CD4-positive, alpha-beta T cell treated with Interleukin-4 for 1 hour (primary cell): Measurements from ENCODE around the gene SLC24A3.

Source experiments
- DNase-seq, 2 donors: peaks; one replicate each; pipeline ENCODE4 v3.0.0-alpha.2; 2020 to 2022

The SLC24A3 gene

DNA sequence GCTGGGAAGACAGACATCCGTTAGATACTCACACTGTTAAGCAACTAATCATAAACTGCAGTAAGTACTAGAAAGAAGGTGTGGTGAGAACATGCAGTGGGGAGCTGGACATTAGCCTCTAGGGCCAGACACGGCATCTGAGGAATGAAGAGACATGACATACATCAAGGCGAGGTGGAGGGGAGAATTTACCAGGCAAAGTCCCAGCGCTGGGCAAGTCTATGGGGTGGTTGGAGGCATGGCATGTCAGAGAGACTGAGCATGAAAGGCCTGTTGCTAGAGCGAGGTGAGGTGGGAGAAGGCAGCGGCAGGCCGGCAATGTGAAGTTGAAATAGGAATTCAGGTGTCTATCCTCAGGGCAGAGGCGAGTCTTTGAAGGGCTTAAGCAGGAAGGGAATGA is 31.8 kb downstream of the SLC24A3 start:
- no peak for DNase-seq

DNA sequence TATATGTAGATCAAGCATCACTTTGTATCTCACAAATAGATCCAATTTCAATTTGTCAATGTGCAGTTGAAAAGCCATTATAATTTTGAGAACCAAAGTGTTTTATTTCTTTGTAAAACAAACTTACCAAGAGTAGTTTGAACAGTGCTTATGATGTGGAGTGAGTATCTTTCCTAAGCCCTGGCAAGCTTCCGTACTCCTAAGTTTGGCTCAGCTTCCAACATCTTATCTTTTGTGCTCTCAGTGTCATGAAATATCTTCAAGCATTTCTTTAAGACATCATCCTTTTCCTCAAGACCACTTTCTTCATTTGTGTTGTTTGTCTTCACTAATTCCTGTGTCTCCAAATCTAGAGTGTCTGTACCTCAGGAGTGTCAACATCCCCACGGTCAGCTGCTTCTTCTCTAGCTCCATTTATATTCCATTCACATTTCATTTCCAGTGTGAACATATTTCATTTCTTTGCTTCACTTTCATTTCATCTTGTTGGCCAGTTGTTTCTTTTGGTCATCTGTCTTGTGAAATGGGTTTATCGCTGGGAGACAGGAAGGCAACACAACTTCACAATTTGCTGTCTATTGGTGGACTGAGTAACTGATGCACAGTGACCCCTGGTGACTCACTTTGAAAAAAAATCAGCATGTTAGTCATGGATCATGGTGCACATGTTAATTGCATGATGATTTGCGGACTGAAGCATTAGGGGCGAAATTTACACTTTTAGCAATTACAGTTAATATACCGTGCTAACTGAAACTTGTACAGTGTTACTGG is 36.9 kb downstream of the SLC24A3 start:
- peak in 1 of 2 donors; percentile 20 for DNase-seq

DNA sequence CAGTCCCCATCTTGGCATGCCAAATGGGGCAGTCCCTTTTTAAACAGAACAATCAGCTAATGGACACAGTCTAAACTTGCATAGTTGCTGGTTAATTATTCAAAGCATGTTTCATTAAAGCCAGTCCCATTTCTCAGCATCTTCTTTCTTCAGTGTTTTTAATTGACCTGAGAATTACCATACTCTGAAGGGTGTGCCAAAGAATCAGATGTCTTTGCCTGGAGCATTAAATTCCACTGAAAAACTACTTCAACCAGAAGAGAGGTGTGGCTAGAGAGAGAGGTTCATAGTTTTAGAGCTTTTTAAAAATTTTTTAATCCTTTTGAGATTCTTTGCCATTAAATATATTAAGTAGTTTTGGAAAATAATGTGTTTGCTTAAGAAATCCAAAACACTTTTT is 37.9 kb downstream of the SLC24A3 start:
- DNase-seq = no peak

DNA sequence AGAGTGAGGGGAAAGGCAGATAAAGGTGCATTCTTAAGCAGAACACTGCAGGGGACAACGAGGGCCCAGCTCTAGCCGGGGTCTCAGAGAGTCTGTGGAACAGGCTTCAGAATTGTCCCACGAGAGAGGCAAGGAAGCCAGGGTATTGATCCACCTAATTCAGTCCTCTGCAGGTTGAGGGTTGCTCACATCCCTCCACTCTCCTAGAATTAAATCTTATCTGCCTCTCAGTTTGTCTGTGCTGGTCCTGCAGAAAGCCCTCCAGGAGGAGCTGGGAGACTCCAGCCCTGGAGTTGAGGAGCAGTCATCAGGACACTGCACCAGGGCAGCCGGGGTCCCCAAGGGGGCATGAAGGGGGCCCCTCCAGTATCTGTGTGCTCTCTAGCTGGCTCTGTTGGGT is 39.1 kb downstream of the SLC24A3 start:
- DNase-seq = no peak

DNA sequence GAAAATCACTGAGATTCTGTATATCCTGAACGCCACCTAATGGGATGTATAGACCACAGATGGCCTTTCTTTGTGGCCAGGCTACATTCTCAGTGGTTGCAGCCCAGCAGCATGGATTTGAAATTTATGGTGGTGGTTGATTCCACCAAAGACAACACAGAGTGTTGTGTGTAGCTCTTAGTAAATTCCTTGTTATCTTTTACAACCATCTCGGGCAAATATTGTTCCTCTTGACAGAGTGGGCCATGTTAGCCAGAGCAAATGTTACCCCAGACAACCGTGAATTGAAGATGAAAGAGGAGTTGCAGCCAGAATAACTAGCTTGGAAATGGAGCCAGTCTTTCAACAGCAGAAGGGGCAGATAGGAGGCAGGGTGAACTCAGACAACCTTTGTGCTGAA is 39.5 kb downstream of the SLC24A3 start:
- DNase-seq = no peak

DNA sequence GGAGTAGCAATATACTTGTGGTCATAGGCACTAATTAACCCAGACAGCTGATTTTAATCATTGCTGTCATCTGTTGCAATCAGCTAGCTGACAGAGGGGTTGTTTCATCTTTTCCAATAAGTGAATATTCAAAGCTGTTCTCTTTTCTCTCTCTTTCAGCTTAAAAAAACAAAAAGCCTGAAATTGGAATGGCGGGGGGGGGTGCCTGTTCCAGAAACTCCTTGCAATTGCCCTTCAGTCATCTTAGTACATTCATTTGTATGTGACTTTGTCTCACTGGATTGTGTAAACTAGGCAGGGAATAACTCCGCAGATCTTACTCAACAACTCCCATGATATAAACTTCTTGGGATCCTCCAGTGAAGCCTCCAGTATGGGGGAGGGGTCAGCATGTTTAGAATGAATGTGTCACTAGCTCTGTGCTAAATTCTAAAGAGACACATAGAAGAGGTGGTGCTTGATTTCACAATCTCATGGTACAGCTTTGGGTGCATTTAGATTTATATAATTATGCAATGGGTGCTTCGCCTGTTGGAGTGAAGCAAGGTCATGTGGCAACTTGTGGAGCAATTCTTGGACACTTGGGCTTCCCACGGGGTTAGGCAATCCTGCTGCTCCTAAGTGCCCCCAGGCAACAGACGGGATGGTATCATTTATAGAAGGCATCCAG is 40.1 kb downstream of the SLC24A3 start:
- peak in 1 of 2 donors; percentile 51 for DNase-seq

DNA sequence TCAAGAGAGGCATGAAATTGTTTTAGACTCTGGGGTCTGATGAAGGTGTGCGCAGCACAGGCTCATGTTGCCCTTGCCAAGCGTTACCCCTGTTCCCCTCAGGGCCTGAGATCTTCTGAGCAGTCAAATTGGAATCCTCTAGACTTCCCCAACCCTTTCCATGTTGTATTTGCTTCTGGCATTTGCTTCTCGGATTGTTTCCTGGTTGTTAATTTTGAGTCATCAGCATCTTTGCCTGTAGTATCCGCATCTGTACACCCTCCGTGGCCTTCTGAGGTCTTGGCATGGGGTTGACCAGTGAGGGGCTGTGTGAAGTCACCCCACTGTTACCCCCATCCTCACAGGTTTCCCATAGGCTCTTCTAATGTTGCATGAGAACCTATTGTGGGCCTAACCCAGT is 40.9 kb downstream of the SLC24A3 start:
- no peak for DNase-seq

DNA sequence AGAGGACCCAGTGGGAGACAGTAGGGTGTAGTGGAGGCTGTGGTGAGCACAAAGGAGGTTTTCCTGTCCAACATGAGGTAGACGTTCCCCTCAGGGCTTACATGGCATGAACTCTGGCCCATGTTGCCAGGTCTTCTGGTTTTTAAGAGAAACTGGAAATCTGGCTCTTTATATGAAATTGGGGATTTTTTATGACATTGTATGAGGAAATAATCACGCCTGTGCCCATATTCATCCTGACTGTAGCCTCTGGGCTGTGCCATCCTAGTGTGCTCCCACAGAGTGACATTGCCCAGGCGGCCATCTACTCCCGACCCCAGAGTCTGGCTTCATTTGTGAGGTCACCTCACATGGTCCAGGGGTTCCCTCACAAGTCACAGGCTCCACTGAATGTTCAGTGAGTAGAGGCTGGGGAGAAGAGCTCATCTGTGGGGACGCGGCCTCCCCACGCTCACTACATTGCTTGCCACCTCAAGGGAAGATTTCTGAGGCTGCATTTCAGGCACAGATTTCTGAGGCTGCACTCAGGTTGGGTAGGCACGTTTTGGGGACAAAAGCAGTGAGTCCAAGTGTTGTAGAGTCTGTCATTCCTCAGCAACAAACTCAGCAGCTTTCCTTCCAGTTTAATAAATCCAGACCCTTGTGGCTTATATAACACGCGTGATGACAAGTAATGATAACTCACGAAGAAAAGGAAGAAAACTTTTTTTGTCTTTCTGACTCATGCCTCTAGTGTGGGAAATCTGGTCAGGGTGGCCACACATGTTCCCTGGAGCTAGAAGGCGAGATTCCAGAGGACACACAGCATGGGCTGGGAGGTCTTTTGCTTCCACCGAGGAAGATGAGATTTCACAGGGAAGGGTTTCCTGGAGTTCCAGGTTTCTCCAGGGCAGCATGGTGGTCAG is 41.7 kb downstream of the SLC24A3 start:
- DNase-seq = no peak

DNA sequence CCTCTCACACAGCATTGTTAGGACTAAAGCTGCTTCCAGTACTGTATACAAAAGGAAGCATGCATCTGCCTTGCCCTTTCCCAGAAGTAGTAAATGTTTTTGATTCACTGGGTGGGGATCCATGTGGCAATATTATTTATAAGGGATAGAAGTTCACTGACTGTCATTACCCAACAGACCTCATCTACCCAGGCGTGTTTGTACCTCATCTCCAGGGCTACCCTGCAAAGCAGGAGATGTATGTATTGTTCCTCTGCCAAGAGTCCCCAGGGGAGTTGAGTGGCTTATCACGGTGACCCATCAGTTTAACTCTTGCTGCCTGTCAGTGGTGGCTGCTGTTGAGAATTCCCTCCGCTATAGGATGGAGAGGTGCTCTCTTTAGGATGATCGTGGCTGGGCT is 42.5 kb downstream of the SLC24A3 start:
- no peak for DNase-seq

DNA sequence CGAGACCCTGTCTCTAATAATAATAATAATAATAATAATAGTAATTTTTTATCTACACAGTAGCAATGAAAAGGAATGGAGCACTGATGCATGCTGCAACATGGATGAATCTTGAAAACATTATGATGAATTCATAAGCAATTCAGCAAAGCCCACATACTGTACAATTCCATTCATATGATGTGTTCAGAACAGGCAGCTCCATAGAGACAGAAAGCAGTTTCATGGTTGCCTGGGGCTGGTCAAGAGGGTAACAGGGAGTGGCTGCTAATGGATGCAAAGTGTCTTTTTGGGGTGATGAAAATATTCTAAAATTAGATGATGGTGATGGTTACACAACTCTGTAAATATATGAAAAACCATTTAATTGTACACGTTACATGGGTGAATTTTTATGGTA is 43.6 kb downstream of the SLC24A3 start:
- DNase-seq = no peak

DNA sequence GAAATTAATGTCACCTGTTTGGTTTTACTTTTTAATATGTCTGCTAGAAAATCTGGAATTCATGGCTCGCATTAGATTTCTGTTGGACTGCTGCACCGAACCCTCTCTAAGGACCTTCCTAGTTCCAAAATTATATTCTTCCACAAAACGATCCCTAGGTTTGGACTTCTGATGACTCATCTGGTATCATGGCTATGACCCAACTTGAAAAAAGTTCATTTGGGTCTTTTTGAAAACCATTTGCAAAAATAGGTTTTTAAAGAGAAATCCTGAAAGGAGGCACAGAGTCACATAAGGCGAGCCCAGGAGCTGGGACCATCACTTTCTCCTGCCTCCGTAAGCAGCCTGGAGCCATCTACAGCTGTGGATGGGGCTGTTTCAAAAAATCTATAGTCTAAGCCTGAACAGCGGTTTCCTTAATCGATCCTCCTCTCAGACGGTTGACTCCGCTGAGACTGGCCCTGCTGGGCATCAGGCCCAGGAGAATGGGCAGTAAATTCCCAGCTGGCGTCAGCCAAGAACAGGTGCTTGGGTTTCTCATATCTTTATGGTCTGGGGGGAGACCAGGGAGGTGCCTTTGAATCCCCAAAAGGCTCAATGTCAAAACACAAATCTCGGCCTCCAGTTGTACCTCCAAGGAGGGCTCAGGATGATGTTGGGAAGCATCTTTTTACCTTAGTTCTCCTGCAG is 44.6 kb downstream of the SLC24A3 start:
- no peak for DNase-seq

DNA sequence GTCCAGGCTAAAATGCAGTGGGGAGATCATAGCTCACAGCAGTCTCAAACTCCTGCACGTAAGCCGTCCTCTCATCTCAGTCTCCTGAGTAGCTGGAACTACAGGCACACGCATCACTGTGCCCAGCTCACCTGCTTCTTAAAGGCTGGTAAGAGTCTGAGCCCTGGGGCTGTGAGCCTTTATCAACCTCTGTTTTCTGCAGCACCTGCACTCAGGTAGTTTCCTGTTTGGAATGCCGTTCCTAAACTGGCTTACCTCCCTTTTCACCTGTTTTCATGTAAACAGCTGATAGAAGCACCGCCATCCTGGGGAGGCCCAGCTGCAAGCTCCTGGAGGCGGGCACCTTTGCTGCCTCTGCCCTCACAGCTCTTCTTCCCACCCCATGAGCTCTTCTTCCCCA is 45.4 kb downstream of the SLC24A3 start:
- DNase-seq = no peak

DNA sequence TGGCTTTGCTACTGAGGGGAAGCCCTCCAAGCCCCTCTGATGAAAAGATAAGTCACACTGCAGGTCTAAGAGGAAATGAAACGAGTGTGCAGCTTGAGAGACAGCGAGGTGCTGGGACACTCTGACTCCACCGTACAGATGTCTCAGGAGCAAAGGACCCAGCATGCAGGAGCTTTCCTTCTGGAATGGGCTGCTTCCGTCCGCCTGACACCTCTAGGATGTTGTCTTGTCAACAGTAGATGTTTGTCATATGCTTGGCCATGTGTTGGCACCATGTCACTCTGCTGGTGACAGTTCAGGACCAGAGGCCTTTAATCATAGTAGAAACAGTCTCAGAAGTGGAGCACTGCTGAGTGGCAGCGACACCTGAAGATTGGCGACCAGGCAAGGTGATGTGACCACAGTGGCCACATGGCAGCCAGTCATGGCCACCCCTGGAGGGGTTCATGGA is 46.7 kb downstream of the SLC24A3 start:
- no peak for DNase-seq

DNA sequence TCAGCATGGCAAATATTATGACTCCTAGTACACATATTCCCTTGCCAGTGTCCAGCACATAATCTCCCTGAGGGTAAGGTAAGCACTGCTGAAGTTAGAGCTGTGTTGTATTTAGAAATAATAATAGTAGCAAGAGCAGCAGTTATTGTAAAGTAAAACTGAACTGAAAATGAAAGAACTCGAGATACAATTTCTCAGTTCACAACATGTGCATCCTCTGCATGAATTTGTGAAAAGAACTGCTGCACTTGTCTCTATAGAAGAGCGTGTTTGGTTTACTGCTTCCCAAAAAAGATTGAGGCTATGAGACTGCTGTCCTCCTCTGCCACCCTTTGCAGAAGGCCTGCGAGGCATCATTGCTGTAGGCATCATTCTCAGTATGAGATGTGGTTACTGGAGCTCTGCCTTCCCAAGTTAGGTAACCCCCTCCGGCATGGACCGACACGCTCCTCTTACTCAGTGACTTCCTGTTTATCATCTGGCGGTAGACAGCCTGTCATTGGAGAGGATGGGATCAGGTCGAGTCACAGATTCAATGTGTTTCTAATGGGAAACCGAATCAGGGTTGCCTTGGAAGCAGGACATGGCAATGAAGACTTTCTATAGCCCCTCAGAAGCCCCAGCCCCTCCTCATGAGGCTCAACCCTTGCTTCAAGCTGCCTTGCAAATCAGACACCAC is 48.1 kb downstream of the SLC24A3 start:
- DNase-seq = peak in 1 of 2 donors; percentile 48

DNA sequence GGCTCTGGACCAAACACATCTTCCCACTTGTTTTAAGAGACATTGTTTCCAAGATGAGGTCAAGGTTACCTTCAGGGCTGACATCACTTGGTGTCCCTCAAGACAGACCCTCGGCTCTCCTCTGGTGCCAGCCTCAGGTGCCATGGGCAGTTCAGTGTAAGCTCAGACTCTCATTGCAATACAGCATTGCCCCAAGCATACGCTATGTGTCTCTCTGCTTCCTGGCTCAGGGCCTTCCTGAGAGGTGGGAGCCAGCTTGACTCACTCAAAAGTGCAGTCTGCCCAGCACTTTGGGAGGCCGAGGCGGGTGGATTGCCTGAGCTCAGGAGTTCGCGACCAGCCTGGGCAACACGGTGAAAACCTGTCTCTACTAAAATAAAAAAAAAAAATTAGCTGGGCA is 51.7 kb downstream of the SLC24A3 start:
- DNase-seq = no peak

DNA sequence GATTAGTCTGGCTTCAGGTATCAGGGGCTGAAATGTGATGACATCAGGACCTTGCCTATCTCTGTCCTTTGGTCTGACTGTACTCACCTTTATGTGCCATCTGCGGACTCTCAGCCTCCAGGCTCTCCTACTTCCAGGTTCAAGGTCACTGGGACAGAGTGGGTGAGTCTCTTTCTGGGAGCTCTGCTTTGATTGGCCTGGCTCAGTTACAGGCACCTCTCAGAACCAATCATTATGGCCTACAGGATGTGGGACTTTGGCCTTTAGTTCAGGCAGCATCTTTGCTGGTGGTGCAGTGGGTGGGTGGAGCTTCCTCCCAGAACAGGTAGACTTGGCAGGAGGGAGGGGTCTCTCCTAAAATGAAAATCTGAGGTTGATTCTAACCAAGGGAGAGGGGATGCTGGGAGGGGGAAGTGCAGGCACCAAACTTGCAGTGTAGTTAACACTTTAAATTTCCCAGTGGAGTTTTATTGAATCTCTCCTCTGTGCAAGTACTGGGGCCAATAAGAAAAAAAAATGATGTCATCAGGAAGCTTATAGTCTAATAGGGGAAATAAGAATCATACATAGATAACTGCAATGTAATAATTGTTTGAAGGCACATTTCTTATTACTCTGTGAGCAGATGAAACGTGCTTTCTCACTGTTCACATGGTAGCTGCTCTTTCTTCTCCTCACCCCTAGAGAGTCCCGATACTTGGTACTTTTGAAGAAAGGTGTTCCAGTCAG is 53.4 kb downstream of the SLC24A3 start:
- no peak for DNase-seq

DNA sequence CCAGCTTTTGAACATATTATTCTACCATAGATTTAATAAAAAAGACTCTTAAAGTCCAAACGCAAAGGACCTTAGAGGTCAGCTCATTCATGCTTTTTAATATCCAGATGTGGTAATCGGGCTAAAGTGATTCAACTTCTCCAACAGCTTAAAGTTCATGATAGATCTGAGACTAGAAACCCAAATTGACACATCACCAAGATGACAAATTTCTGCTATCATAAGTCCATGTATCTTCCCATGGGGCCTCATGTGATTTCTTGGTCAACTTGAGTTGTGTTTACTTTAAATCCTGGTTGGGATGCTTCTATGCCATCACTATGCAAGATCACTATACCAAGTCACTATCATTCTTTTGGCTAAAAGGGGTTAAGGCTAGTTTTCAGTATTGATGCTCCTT is 56.0 kb downstream of the SLC24A3 start:
- DNase-seq = no peak

DNA sequence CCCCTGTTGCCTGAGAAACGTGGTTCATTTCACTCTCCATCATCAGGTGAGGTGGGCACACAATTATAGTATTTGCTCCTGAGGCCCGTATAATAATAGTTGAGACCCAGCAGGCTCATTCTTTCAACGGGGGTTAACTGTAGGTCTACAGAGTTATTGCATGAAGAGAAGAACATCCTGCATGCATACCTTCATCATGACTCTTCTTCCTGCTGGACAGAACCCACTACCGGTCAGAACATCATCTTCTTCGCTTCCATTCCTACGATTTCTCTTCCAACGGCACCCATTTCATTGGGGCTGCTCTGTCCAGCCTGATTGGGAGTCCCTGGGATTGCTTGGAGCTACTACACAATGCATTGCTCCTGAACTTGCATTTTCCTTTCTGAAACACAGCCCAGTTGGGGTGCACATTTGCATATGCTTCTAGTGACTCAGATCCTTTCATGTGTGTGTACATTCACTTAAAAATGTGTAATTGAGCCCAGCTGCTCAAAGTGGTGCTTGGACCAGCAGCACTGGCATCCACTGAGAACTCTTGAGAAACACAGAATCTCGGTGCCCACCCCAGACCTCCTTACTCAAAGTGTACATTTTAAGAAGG is 57.4 kb downstream of the SLC24A3 start:
- no peak for DNase-seq

DNA sequence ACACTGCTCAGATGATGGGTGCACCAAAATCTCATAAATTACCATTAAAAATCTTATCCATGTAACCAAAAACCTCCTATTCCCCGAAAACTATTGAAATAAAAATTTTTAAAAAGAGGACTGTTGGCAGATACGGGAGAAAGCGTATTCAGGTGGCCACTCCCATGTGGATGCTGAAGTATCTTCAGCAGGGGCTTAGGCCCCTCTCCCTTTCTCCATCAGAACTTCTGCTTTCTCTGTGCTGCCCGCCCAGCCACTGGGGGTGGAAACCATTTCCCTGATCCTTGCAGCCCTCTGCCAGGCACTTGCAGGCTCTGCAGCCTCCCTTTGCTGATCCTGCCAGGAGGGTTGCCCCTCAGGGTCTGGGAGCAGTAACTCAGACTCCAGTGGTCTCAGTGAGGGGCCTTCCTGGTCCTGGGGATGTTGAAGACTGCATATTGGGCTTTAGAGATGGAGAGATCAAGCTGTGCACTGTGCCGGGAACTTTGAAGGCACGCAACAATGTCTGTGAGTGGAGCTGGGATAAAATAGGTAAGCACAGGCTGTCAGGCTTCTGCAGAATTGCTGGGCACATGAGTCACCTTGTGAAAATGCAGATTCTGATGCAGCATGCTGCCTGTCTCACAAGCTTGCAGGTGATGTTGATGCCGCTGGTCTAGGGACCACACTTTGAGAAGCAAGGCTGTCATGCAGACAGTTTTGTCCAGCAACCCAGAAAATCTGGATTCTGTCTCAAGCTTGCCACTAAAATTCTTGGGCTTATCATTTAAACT is 59.6 kb downstream of the SLC24A3 start:
- DNase-seq = no peak

DNA sequence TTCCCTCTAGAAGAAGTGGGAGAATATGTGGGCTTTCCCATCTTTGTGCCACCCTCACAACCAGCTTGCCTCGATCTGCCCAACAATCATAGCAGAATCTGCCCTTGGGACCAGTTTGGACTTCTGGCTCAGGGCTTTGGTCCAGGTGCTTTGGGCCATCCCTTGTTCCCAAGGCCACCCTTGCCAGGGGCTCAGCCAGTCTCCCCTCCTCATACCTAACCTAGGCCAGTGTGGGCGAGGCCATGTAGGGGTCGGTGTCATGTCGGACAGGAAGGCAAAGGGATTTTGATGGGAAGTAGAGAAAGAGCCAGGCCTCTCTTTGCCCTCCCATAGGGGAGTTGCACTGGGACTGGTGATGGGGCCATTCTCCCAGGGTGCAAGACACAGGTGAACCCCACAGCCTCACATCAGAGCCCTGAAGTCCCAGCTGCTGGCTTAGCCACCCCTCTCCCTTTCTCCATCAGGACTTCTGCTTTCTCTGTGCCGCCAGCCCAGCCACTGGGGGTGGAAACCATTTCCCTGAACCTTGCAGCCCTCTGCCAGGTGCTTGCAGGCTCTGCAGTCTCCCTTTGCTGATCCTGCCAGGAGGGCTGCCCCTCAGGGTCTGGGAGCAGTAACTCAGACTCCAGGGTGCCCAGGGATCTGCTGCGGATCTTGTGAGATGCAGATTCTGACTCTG is 60.7 kb downstream of the SLC24A3 start:
- DNase-seq = no peak
